HepG2 (cell line): Measurements from ENCODE around the gene CTSA. TPM values are rescaled to one million over a fixed set of nuclear protein-coding genes. Genes with fewer than 3 reads are reported as not detected.
A peak's percentile ranks its signal among the peaks of the same experiment; 100 is the strongest.

ENCODE experiments used
- FOXA1 ChIP-seq, 2 experiments: fragments of 450-650 bp in 1 of 2; sonication (generic) in 1 of 2; formaldehyde crosslinking in 1 of 2; IDR thresholded peaks; 2 replicates each; pipeline versions ENCODE4 v1.4.0 to v1.6.1; 2016 to 2020; ENCODE audit warnings: missing genetic modification reagents in 1 of 2
- MEF2D ChIP-seq: sonication (generic); formaldehyde crosslinking; IDR thresholded peaks from 2 replicates; pipeline ENCODE4 v1.5.1; 2020; ENCODE audit warnings: mild to moderate bottlenecking, missing genetic modification reagents
- SOX6 ChIP-seq, 2 experiments: fragments of 450-650 bp in 1 of 2; sonication (generic) in 1 of 2; formaldehyde crosslinking in 1 of 2; IDR thresholded peaks; 2 replicates each; pipeline versions ENCODE4 v1.4.0 to v1.6.1; 2017 to 2020; ENCODE audit warnings: antibody characterized with exemption in 1 of 2, mild to moderate bottlenecking in 1 of 2, missing genetic modification reagents in 1 of 2
- ZBTB38 ChIP-seq: sonication (generic); formaldehyde crosslinking; IDR thresholded peaks from 2 replicates; pipeline ENCODE4 v1.5.1; 2020; ENCODE audit warnings: mild to moderate bottlenecking, missing genetic modification reagents
- ZNF180 ChIP-seq: sonication (generic); formaldehyde crosslinking; IDR thresholded peaks from 2 replicates; pipeline ENCODE4 v1.4.0; 2020; ENCODE audit warnings: low read depth, missing genetic modification reagents, borderline replicate concordance
- ZNF549 ChIP-seq: sonication (generic); formaldehyde crosslinking; IDR thresholded peaks from 2 replicates; pipeline ENCODE4 v1.5.0; 2020; ENCODE audit warnings: missing genetic modification reagents
- polyA plus RNA-seq, 8 experiments: library from polyadenylated mRNA; depleted of rRNA in 3 of 8; stranded (reverse) in 7 of 8; unstranded in 1 of 8; fragments of >200 nt; fragmentation: Illumina TruSeq in 4 of 8; extraction: Trizol in 4 of 8; gene quantifications; 2 replicates each; pipeline versions ENCODE4 v1.2.1 to v1.2.3, GENCODE V29; 2011 to 2016; ENCODE audit warnings: low read depth in 4 of 8, missing spikeins in 1 of 8, mixed read lengths in 1 of 8; ENCODE audit not compliant: insufficient read depth in 1 of 8
- total RNA-seq, 5 experiments: library from RNA; depleted of rRNA; stranded (reverse); fragments of >200 nt; fragmentation: Illumina TruSeq; extraction: Trizol; gene quantifications; 2 replicates each; pipeline ENCODE4 v1.2.3, GENCODE V29; 2016; ENCODE audit warnings: low read depth in 1 of 5
- TF ChIP-seq, protein P1 (sequence below): sonication (generic); formaldehyde crosslinking; IDR thresholded peaks from 2 replicates; pipeline ENCODE4 v1.5.1; 2020; ENCODE audit warnings: mild to moderate bottlenecking, missing genetic modification reagents, moderate library complexity
- TF ChIP-seq, protein P2 (sequence below): IDR thresholded peaks from 2 replicates; pipeline ENCODE4 v1.6.1; 2016; ENCODE audit warnings: low read depth
- TF ChIP-seq, protein P3 (sequence below): sonication (generic); formaldehyde crosslinking; IDR thresholded peaks from 2 replicates; pipeline ENCODE4 v1.5.1; 2020; ENCODE audit warnings: mild to moderate bottlenecking, missing genetic modification reagents

Gene CTSA
- total and polyA plus RNA-seq, 2 of the 13 experiments (the other 11 are each of a cell fraction or from before 2014, with no cell fraction given): 202 to 231 TPM

DNA sequence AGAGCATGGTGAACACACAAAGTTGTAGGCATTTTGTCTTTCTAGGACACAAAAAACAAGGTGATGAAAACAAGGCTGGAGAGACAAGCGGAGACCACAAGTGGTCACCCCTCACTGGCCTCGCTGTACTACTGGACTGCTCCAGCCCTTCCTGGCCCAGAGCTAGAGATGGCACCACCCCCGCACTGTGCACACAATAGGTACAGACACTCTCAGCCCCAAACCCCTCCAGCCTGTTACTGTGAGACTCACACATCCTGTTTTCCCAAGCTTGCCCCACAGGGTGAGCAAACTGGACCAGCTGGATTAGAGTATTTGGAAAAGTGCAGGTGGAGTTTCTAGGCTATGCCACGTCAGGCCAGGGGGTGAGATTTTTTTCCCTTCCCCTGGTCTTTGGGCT, 18.5 kb upstream of the CTSA start (continued):
- TF ChIP-seq, protein P1, sequence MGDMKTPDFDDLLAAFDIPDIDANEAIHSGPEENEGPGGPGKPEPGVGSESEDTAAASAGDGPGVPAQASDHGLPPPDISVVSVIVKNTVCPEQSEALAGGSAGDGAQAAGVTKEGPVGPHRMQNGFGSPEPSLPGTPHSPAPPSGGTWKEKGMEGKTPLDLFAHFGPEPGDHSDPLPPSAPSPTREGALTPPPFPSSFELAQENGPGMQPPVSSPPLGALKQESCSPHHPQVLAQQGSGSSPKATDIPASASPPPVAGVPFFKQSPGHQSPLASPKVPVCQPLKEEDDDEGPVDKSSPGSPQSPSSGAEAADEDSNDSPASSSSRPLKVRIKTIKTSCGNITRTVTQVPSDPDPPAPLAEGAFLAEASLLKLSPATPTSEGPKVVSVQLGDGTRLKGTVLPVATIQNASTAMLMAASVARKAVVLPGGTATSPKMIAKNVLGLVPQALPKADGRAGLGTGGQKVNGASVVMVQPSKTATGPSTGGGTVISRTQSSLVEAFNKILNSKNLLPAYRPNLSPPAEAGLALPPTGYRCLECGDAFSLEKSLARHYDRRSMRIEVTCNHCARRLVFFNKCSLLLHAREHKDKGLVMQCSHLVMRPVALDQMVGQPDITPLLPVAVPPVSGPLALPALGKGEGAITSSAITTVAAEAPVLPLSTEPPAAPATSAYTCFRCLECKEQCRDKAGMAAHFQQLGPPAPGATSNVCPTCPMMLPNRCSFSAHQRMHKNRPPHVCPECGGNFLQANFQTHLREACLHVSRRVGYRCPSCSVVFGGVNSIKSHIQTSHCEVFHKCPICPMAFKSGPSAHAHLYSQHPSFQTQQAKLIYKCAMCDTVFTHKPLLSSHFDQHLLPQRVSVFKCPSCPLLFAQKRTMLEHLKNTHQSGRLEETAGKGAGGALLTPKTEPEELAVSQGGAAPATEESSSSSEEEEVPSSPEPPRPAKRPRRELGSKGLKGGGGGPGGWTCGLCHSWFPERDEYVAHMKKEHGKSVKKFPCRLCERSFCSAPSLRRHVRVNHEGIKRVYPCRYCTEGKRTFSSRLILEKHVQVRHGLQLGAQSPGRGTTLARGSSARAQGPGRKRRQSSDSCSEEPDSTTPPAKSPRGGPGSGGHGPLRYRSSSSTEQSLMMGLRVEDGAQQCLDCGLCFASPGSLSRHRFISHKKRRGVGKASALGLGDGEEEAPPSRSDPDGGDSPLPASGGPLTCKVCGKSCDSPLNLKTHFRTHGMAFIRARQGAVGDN (CRISPR knock-in tag): peak; percentile 42
- TF ChIP-seq FOXA1 (IDR thresholded peaks at IDR 0.05) (no peak), FOXA1 (CRISPR knock-in tag; IDR thresholded peaks at IDR 0.05) (peak; percentile 28; the same call in 1 of the 2 replicates), ZNF549 (CRISPR knock-in tag) (no peak), ZBTB38 (peak; percentile 57; the same call in 1 of the 2 replicates), SOX6 (IDR thresholded peaks at IDR 0.05) (no peak), SOX6 (CRISPR knock-in tag; IDR thresholded peaks at IDR 0.05) (no peak), ZNF180 (CRISPR knock-in tag) (no peak), MEF2D (peak; percentile 69; the same call in 1 of the 2 replicates)
- TF ChIP-seq, protein P2, sequence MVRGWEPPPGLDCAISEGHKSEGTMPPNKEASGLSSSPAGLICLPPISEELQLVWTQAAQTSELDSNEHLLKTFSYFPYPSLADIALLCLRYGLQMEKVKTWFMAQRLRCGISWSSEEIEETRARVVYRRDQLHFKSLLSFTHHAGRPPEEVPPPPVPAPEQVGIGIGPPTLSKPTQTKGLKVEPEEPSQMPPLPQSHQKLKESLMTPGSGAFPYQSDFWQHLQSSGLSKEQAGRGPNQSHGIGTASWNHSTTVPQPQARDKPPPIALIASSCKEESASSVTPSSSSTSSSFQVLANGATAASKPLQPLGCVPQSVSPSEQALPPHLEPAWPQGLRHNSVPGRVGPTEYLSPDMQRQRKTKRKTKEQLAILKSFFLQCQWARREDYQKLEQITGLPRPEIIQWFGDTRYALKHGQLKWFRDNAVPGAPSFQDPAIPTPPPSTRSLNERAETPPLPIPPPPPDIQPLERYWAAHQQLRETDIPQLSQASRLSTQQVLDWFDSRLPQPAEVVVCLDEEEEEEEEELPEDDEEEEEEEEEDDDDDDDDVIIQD (CRISPR knock-in tag): peak; percentile 49; the same call in 1 of the 2 replicates
- TF ChIP-seq, protein P3, sequence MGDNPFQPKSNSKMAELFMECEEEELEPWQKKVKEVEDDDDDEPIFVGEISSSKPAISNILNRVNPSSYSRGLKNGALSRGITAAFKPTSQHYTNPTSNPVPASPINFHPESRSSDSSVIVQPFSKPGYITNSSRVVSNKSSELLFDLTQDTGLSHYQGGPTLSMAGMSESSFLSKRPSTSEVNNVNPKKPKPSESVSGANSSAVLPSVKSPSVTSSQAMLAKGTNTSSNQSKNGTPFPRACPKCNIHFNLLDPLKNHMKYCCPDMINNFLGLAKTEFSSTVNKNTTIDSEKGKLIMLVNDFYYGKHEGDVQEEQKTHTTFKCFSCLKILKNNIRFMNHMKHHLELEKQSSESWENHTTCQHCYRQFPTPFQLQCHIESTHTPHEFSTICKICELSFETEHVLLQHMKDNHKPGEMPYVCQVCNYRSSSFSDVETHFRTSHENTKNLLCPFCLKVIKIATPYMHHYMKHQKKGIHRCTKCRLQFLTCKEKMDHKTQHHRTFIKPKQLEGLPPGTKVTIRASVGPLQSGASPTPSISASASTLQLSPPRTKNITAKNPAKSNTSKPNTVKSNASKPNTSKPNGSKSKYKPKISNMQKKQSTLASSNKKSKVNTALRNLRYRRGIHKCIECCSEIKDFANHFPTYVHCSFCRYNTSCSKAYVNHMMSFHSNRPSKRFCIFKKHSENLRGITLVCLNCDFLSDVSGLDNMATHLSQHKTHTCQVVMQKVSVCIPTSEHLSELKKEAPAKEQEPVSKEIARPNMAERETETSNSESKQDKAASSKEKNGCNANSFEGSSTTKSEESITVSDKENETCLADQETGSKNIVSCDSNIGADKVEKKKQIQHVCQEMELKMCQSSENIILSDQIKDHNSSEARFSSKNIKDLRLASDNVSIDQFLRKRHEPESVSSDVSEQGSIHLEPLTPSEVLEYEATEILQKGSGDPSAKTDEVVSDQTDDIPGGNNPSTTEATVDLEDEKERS (CRISPR knock-in tag): 0 out of 2 replicates have a peak, but pooled peaks have one; percentile 24
